Measurements from ENCODE around the gene SCP2. TPM values are rescaled to one million over a fixed set of nuclear protein-coding genes. Genes with fewer than 3 reads are reported as not detected.

SCP2 gene, protein sequence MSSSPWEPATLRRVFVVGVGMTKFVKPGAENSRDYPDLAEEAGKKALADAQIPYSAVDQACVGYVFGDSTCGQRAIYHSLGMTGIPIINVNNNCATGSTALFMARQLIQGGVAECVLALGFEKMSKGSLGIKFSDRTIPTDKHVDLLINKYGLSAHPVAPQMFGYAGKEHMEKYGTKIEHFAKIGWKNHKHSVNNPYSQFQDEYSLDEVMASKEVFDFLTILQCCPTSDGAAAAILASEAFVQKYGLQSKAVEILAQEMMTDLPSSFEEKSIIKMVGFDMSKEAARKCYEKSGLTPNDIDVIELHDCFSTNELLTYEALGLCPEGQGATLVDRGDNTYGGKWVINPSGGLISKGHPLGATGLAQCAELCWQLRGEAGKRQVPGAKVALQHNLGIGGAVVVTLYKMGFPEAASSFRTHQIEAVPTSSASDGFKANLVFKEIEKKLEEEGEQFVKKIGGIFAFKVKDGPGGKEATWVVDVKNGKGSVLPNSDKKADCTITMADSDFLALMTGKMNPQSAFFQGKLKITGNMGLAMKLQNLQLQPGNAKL
- 69.7 TPM for total RNA-seq
- 10 to 100 TPM; 71.6 to 85.3 (median 76.1) TPM for polyA plus RNA-seq (ENCODE audit: insufficient read depth in 1 of 8, insufficient read length in 8 of 8, low replicate concordance in 1 of 8)
- long read RNA-seq, donor 1, transcript SCP2-207 (5 exons, 894 nt), result major isoform, 16 of 21 reads
- long read RNA-seq, donor 1, partial matches to known transcripts, result 0 of 21 reads
- long read RNA-seq, donor 1, other reads (novel, unspliced or antisense), result 0 of 21 reads
- long read RNA-seq, donor 2, partial matches to known transcripts, result 0 of 3 reads
- long read RNA-seq, donor 2, other reads (novel, unspliced or antisense), result 0 of 3 reads
- long read RNA-seq, donor 3, transcript SCP2-207 (5 exons, 894 nt), result major isoform, 26 of 37 reads
- long read RNA-seq, donor 3, partial matches to known transcripts, result 0 of 37 reads
- long read RNA-seq, donor 3, other reads (novel, unspliced or antisense), result 0 of 37 reads
- long read RNA-seq, donor 4, transcript SCP2-207 (5 exons, 894 nt), result major isoform, 21 of 24 reads
- long read RNA-seq, donor 4, partial matches to known transcripts, result 0 of 24 reads
- long read RNA-seq, donor 4, other reads (novel, unspliced or antisense), result 0 of 24 reads
- long read RNA-seq, donor 5, transcript SCP2-207 (5 exons, 894 nt), result major isoform, 65 of 84 reads
- long read RNA-seq, donor 5, transcript SCP2-203 (16 exons, 2,811 nt), result minor isoform, 7 of 84 reads
- long read RNA-seq, donor 5, partial matches to known transcripts, result 0 of 84 reads
- long read RNA-seq, donor 5, other reads (novel, unspliced or antisense), result 5 of 84 reads
- long read RNA-seq, donor 6, transcript SCP2-207 (5 exons, 894 nt), result major isoform, 38 of 59 reads
- long read RNA-seq, donor 6, transcript SCP2-209 (4 exons, 969 nt), result minor isoform, 7 of 59 reads
- long read RNA-seq, donor 6, partial matches to known transcripts, result 5 of 59 reads
- long read RNA-seq, donor 6, other reads (novel, unspliced or antisense), result 0 of 59 reads
- long read RNA-seq, donor 7, transcript SCP2-207 (5 exons, 894 nt), result major isoform, 27 of 33 reads
- long read RNA-seq, donor 7, partial matches to known transcripts, result 0 of 33 reads
- long read RNA-seq, donor 7, other reads (novel, unspliced or antisense), result 0 of 33 reads
- long read RNA-seq, donor 8, transcript SCP2-207 (5 exons, 894 nt), result major isoform, 24 of 30 reads
- long read RNA-seq, donor 8, transcript SCP2-203 (16 exons, 2,811 nt), result minor isoform, 5 of 30 reads
- long read RNA-seq, donor 8, partial matches to known transcripts, result 0 of 30 reads
- long read RNA-seq, donor 8, other reads (novel, unspliced or antisense), result 0 of 30 reads
- long read RNA-seq, donor 9, transcript SCP2-207 (5 exons, 894 nt), result major isoform, 23 of 31 reads
- long read RNA-seq, donor 9, partial matches to known transcripts, result 0 of 31 reads
- long read RNA-seq, donor 9, other reads (novel, unspliced or antisense), result 0 of 31 reads
- long read RNA-seq, donor 10, transcript SCP2-207 (5 exons, 894 nt), result major isoform, 39 of 46 reads
- long read RNA-seq, donor 10, partial matches to known transcripts, result 0 of 46 reads
- long read RNA-seq, donor 10, other reads (novel, unspliced or antisense), result 0 of 46 reads
- long read RNA-seq, donor 11, transcript SCP2-207 (5 exons, 894 nt), result major isoform, 30 of 49 reads
- long read RNA-seq, donor 11, partial matches to known transcripts, result 12 of 49 reads
- long read RNA-seq, donor 11, other reads (novel, unspliced or antisense), result 0 of 49 reads

DNA sequence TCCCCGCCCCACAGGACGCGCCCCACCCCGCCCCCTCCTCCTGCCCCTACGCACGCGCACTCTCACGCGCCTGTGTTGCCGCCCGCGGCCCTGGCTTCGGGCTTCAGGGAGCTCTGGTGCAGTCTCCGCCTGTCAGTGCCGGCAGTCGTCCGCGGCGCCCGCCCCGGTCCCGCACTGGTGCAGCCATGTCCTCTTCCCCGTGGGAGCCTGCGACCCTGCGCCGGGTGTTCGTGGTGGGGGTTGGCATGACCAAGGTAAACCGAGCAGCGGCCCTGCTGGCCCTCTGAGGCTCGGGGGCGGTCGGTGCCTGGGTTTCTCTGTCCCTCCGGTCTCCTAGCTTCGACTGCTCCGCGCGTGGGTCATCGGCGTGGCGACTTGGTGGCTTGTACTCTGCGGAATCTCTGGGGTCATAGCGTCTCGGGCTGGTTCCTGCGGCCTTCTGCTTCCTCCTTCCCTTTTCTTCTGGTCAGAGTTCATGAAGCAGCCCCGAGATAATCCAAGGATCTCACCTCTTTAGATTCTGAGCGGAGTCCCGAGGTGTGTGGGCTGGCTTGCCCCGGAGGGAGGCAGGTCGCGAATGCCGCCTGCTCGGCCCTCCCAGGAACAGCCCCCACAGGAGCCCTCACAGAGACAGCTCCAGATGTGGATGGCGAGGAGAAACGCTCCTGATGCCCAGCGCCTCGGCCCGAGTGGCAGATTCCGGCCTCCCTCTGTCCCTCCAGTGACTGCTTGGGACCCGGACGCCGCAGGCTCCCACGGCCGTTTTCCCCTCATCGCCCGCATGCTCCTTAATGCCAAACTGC is at the start of gene SCP2:
Gene SCP2 (plus strand): TSS at position 65 of the 803 bp plus-strand sequence. CDS start 121 bp downstream, at position 186.
- Histone ChIP-seq H3K36me3 (ENCODE audit: control insufficient read depth, insufficient read depth, low read length) (no peaks in the 10 kb centered on the region), H3K27me3 (ENCODE audit: control insufficient read depth, insufficient read depth, low read length) (peaks cover 9% of the 10 kb centered on the region), H3K4me3 (ENCODE audit: low read length) (peak within 1 kb of the TSS; percentile 88), H3K9me3 (replicated peaks; ENCODE audit: control insufficient read depth, low read depth, low read length) (no peaks in the 10 kb centered on the region), H3K4me1 (ENCODE audit: control insufficient read depth, insufficient read depth, low read length) (peaks cover 10% of the 10 kb centered on the region), H3K27ac (ENCODE audit: low read length) (peak within 1 kb of the TSS; percentile 47)
- DNase-seq, result peak; percentile 83
- WGBS (ENCODE audit: insufficient coverage), result under 1% methylated on average over 60 of the region's 65 CpGs

DNA sequence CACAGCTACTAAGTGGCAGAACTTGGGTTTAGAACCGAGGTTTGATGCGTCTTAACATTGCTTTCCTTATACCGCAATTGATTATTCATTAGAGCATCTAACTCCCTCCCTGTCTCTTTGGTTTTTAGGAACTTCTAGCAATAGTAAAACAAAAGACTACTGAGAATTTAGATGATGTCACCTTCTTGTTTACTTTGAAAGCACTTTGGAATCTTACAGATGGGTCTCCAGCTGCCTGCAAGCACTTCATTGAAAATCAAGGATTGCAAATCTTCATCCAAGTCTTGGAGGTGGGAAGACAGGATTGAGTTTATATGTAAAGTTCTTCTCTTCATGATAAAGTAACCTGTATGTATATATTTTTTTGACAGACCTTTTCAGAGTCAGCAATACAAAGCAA is 49.5 kb upstream of the SCP2 start:
- Histone ChIP-seq H3K4me1 (ENCODE audit: control insufficient read depth, insufficient read depth, low read length) (no peaks in the 10 kb centered on the region), H3K27ac (ENCODE audit: low read length) (no peak overlapping the region), H3K36me3 (ENCODE audit: control insufficient read depth, insufficient read depth, low read length) (no peaks in the 10 kb centered on the region), H3K27me3 (ENCODE audit: control insufficient read depth, insufficient read depth, low read length) (no peaks in the 10 kb centered on the region), H3K9me3 (replicated peaks; ENCODE audit: control insufficient read depth, low read depth, low read length) (no peaks in the 10 kb centered on the region), H3K4me3 (ENCODE audit: low read length) (no peak overlapping the region)
- no CpG with 5 or more reads among the region's 3 CpGs for WGBS (ENCODE audit: insufficient coverage)
- no peak for DNase-seq

DNA sequence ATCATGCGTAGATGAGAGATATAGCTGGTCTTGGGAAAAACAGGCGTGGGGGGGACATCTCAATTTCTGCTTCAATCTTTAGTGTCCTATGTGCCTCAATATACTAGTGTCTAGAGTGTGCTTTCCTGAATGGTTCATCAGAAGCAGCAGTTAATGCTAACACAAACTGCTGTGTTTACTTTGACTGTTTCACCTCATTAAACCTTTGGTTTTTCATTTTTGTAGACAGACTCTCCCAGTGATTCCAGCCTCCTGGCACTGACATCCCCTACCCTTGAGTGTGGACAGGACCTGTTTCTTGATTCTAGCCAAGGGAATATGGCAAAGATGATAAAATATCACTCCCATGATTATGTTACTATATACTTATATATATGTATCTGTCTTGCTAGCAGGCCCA is 46.9 kb upstream of the SCP2 start:
- Histone ChIP-seq H3K27ac (ENCODE audit: low read length) (no peak overlapping the region), H3K9me3 (replicated peaks; ENCODE audit: control insufficient read depth, low read depth, low read length) (no peaks in the 10 kb centered on the region), H3K36me3 (ENCODE audit: control insufficient read depth, insufficient read depth, low read length) (no peaks in the 10 kb centered on the region), H3K4me3 (ENCODE audit: low read length) (no peak overlapping the region), H3K27me3 (ENCODE audit: control insufficient read depth, insufficient read depth, low read length) (no peaks in the 10 kb centered on the region), H3K4me1 (ENCODE audit: control insufficient read depth, insufficient read depth, low read length) (no peaks in the 10 kb centered on the region)
- whole genome bisulfite sequencing (ENCODE audit: insufficient coverage), result no CpG with 5 or more reads among the region's 2 CpGs
- no peak for DNase-seq

DNA sequence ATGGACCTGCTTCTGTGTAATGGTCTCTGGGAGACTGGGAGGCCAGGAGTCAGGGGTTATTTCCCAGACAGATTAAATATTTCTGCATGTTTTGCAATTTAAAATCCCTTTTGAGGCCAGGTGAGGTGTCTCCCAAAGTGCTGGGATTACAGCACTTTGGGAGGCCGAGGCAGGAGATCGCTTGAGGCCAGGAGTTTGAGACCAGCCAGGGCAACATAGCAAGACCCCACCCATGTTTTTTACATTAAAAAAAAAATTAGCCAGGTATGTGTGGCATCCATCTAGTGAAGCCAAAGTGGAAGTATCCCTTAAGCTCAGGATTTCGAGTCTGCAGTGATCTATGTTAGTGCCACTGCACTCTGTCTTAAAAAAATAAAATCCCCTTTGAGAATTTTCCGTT is 39.6 kb upstream of the SCP2 start:
- DNase-seq, result no peak
- H3K27me3 ChIP-seq (ENCODE audit: control insufficient read depth, insufficient read depth, low read length), result no peaks in the 10 kb centered on the region
- no peaks in the 10 kb centered on the region for H3K4me1 ChIP-seq (ENCODE audit: control insufficient read depth, insufficient read depth, low read length)
- H3K36me3 ChIP-seq (ENCODE audit: control insufficient read depth, insufficient read depth, low read length), result no peaks in the 10 kb centered on the region
- WGBS (ENCODE audit: insufficient coverage), result no CpG with 5 or more reads among the region's 4 CpGs
- H3K4me3 ChIP-seq (ENCODE audit: low read length), result no peak overlapping the region
- no peaks in the 10 kb centered on the region for H3K9me3 ChIP-seq (replicated peaks; ENCODE audit: control insufficient read depth, low read depth, low read length)
- H3K27ac ChIP-seq (ENCODE audit: low read length), result no peak overlapping the region

DNA sequence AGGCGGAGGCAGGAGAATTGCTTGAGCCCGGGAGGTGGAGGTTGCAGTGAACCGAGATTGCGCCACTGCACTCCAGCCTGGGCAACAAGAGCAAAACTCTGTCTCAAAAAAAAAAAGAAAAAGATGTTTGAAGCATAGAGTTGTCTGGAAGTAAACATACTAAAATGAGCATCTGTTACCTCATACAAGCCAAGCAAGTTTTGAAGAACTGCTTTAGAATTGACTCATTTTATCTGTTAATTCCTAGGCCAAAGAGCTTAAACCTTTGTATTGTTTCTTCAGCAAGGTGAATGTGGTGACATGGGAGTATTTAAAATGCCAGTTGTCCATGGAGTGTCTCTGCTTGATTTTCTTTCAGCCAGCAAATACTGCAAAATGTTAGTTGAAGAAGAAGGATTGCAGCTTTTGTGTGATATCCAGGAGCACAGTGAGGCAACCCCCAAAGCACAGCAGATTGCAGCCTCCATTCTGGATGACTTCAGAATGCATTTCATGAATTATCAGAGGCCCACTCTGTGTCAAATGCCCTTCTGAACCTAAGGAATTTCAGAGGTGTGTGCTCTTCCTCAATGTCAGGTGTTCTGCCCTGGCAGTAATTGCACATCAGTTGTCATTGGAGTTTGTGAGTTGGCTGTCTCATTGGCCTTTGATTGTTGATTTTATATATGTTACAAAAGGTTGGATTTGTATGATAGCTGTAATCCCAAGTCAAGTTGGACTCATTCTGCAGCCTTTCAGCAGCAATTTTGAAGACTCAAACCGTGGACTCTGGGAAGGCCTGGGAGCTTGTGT is 34.5 kb upstream of the SCP2 start:
- no peaks in the 10 kb centered on the region for H3K9me3 ChIP-seq (replicated peaks; ENCODE audit: control insufficient read depth, low read depth, low read length)
- no peak overlapping the region for H3K4me3 ChIP-seq (ENCODE audit: low read length)
- H3K4me1 ChIP-seq (ENCODE audit: control insufficient read depth, insufficient read depth, low read length), result no peaks in the 10 kb centered on the region
- H3K27ac ChIP-seq (ENCODE audit: low read length), result no peak overlapping the region
- no peak for DNase-seq
- H3K27me3 ChIP-seq (ENCODE audit: control insufficient read depth, insufficient read depth, low read length), result no peaks in the 10 kb centered on the region
- 94% methylated on average over 3 of the region's 5 CpGs for WGBS (ENCODE audit: insufficient coverage)
- no peaks in the 10 kb centered on the region for H3K36me3 ChIP-seq (ENCODE audit: control insufficient read depth, insufficient read depth, low read length)

DNA sequence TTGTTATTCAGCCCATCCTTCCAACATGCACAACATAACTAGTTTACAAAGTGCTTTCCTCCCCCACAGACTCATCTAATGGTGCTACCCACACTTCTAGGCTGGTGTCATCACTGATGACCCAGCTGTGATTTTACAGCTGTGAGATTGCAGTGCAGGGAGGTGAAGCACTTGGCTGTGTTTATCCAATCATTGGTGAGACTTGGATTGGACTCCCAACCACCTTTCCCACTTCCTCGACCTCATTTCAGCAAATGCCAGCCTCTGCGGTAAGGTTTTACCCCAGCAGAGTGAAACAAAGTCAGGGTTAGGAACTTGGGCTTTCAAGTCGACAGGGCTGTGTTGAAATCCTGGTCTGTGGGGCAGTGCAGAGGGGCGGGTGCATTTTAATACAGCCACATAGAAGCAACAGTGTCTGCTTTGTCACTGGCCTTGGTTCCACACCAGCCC is 27.6 kb upstream of the SCP2 start:
- H3K36me3 ChIP-seq (ENCODE audit: control insufficient read depth, insufficient read depth, low read length), result no peaks in the 10 kb centered on the region
- no peak overlapping the region for H3K27ac ChIP-seq (ENCODE audit: low read length)
- peaks cover under 1% of the 10 kb centered on the region for H3K4me1 ChIP-seq (ENCODE audit: control insufficient read depth, insufficient read depth, low read length)
- H3K4me3 ChIP-seq (ENCODE audit: low read length), result no peak overlapping the region
- no peaks in the 10 kb centered on the region for H3K9me3 ChIP-seq (replicated peaks; ENCODE audit: control insufficient read depth, low read depth, low read length)
- H3K27me3 ChIP-seq (ENCODE audit: control insufficient read depth, insufficient read depth, low read length), result no peaks in the 10 kb centered on the region
- DNase-seq, result no peak
- WGBS (ENCODE audit: insufficient coverage), result no CpG with 5 or more reads among the region's 4 CpGs

DNA sequence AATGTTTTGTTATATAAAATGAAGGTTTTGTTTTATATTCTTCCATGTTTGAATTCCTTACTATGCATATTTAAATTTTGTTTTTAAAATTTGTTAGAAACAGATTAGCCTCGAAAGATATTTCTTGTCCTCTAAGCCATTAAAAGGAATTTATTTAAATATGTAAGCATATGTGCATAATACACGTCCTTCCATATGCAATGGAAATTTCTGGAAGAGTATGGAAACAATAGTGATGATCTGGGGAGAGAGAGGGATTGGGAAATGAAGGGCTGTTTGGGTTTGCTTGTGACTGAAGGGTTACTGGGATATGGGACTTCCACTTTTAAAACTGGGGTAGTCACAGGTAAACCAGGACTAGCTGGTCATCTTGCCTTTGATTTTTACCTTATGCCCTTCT is 26.7 kb upstream of the SCP2 start:
- no CpG with 5 or more reads among the region's 2 CpGs for WGBS (ENCODE audit: insufficient coverage)
- Histone ChIP-seq H3K4me1 (ENCODE audit: control insufficient read depth, insufficient read depth, low read length) (peaks cover 10% of the 10 kb centered on the region), H3K27me3 (ENCODE audit: control insufficient read depth, insufficient read depth, low read length) (no peaks in the 10 kb centered on the region), H3K9me3 (replicated peaks; ENCODE audit: control insufficient read depth, low read depth, low read length) (no peaks in the 10 kb centered on the region), H3K4me3 (ENCODE audit: low read length) (no peak overlapping the region), H3K27ac (ENCODE audit: low read length) (no peak overlapping the region), H3K36me3 (ENCODE audit: control insufficient read depth, insufficient read depth, low read length) (no peaks in the 10 kb centered on the region)
- DNase-seq, result no peak

DNA sequence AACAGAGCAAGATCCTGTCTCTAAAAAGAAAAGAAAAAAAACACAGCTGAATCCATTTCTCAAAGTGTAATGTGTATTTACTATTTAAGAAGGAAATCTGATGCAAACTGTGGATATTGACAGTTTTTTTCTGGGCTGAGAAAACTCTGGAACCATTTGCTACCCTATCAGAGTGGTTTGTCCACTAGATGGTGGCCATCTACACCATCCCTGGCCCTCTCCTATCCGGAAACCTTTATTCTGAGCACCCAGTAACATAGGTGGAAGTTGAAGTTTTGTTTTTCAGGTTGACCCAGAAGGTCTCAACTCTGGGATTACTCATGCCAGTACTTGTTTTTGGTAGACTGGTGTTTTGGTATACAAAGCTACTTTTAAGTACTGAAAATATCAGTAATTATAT is 25.7 kb upstream of the SCP2 start:
- WGBS (ENCODE audit: insufficient coverage), result no CpG with 5 or more reads among the region's 1 CpG
- H3K27me3 ChIP-seq (ENCODE audit: control insufficient read depth, insufficient read depth, low read length), result no peaks in the 10 kb centered on the region

More for the DNA sequence above, 25.7 kb upstream of the SCP2 start:
- H3K9me3 ChIP-seq (replicated peaks; ENCODE audit: control insufficient read depth, low read depth, low read length), result no peaks in the 10 kb centered on the region
- no peak for DNase-seq
- H3K27ac ChIP-seq (ENCODE audit: low read length), result no peak overlapping the region
- no peak overlapping the region for H3K4me3 ChIP-seq (ENCODE audit: low read length)
- H3K36me3 ChIP-seq (ENCODE audit: control insufficient read depth, insufficient read depth, low read length), result no peaks in the 10 kb centered on the region
- H3K4me1 ChIP-seq (ENCODE audit: control insufficient read depth, insufficient read depth, low read length), result peaks cover 18% of the 10 kb centered on the region

Measured in muscle of leg (tissue), 16 donors.